ENCODE results near the gene CHPT1.
"Not testable (repeated sequence)": the region's sequence is repeated elsewhere in the genome, so short reads cannot be mapped to it uniquely, and the experiment has no call there.

Gene CHPT1

GRCh38 chr12:101697197-101697929, at the start of gene CHPT1:
TSS of gene CHPT1 (plus strand) at chr12:101697640. CDS start at chr12:101697862, 222 bp downstream.
- peak; percentile 82 for DNase-seq (ENCODE audit: low read depth, low spot score)

GRCh38 chr12:101647711-101648110, 49.7 kb upstream of the CHPT1 start:
- no peak for DNase-seq (ENCODE audit: low read depth, low spot score)

GRCh38 chr12:101648195-101648594, 49.2 kb upstream of the CHPT1 start:
- no peak for DNase-seq (ENCODE audit: low read depth, low spot score)

GRCh38 chr12:101650346-101651117, 46.9 kb upstream of the CHPT1 start:
- DNase-seq (ENCODE audit: low read depth, low spot score): peak; percentile 13

GRCh38 chr12:101653030-101653429, 44.4 kb upstream of the CHPT1 start:
- DNase-seq (ENCODE audit: low read depth, low spot score): no peak

GRCh38 chr12:101653503-101653902, 43.9 kb upstream of the CHPT1 start:
- DNase-seq (ENCODE audit: low read depth, low spot score): no peak

- no peak for DNase-seq (ENCODE audit: low read depth, low spot score)
These were observed 43.0 kb upstream of the CHPT1 start for GRCh38 chr12:101654442-101654841.

- DNase-seq (ENCODE audit: low read depth, low spot score): no peak
These were observed 42.0 kb upstream of the CHPT1 start for GRCh38 chr12:101655393-101655792.

- not testable (repeated sequence) for DNase-seq (ENCODE audit: low read depth, low spot score)
These were observed 36.8 kb upstream of the CHPT1 start for GRCh38 chr12:101660662-101661061.

GRCh38 chr12:101663298-101663697, 34.1 kb upstream of the CHPT1 start:
- DNase-seq (ENCODE audit: low read depth, low spot score): no peak

- DNase-seq (ENCODE audit: low read depth, low spot score): no peak
These were observed 32.4 kb upstream of the CHPT1 start for GRCh38 chr12:101664992-101665391.

GRCh38 chr12:101666052-101666728, 31.2 kb upstream of the CHPT1 start:
- DNase-seq (ENCODE audit: low read depth, low spot score): no peak

GRCh38 chr12:101667591-101667990, 29.8 kb upstream of the CHPT1 start:
- no peak for DNase-seq (ENCODE audit: low read depth, low spot score)

- DNase-seq (ENCODE audit: low read depth, low spot score): peak; percentile 42
These were observed 27.3 kb upstream of the CHPT1 start for GRCh38 chr12:101670007-101670671.

- no peak for DNase-seq (ENCODE audit: low read depth, low spot score)
These were observed 26.2 kb upstream of the CHPT1 start for GRCh38 chr12:101671157-101671791.

GRCh38 chr12:101671833-101672232, 25.6 kb upstream of the CHPT1 start:
- DNase-seq (ENCODE audit: low read depth, low spot score): no peak

GRCh38 chr12:101675555-101675954, 21.9 kb upstream of the CHPT1 start:
- no peak for DNase-seq (ENCODE audit: low read depth, low spot score)

GRCh38 chr12:101676497-101676896, 20.9 kb upstream of the CHPT1 start:
- DNase-seq (ENCODE audit: low read depth, low spot score): not testable (repeated sequence)

- DNase-seq (ENCODE audit: low read depth, low spot score): no peak
These were observed 19.4 kb upstream of the CHPT1 start for GRCh38 chr12:101678081-101678480.

GRCh38 chr12:101680240-101680639, 17.2 kb upstream of the CHPT1 start:
- no peak for DNase-seq (ENCODE audit: low read depth, low spot score)

GRCh38 chr12:101680647-101681046, 16.8 kb upstream of the CHPT1 start:
- no peak for DNase-seq (ENCODE audit: low read depth, low spot score)
